ENCODE results near the gene SAYSD1.
"Not testable (repeated sequence)": the region's sequence is repeated elsewhere in the genome, so short reads cannot be mapped to it uniquely, and the experiment has no call there.

Gene SAYSD1

GRCh38 chr6:39140556-39141167 is 25.7 kb upstream of the SAYSD1 start:
- H3K4me2 ChIP-seq: no peak overlapping the region
- H3K4me3 ChIP-seq: no peak overlapping the region
- no peaks in the 10 kb centered on the region for H4K20me1 ChIP-seq
- no peak overlapping the region for H3K9ac ChIP-seq
- TF ChIP-seq Cebpa-rat (IDR thresholded peaks at IDR 0.05): no peak
- peaks cover 7% of the 10 kb centered on the region for H3K9me3 ChIP-seq
- H3K36me3 ChIP-seq: no peaks in the 10 kb centered on the region
- H3K27me3 ChIP-seq: no peaks in the 10 kb centered on the region
- no peak overlapping the region for H3K27ac ChIP-seq
- no peaks in the 10 kb centered on the region for H3K4me1 ChIP-seq

- H3K27me3 ChIP-seq: no peaks in the 10 kb centered on the region
- H3K27ac ChIP-seq: no peak overlapping the region
- H3K9me3 ChIP-seq: peaks cover 7% of the 10 kb centered on the region; the same call in 1 of the 2 replicates
- TF ChIP-seq Cebpa-rat (IDR thresholded peaks at IDR 0.05): no peak
- no peaks in the 10 kb centered on the region for H3K36me3 ChIP-seq
- no peak overlapping the region for H3K4me3 ChIP-seq
- H4K20me1 ChIP-seq: no peaks in the 10 kb centered on the region
- no peak overlapping the region for H3K9ac ChIP-seq
- no peak overlapping the region for H3K4me2 ChIP-seq
- H3K4me1 ChIP-seq: no peaks in the 10 kb centered on the region
These were observed 22.3 kb upstream of the SAYSD1 start for GRCh38 chr6:39137245-39137644.

- not testable (repeated sequence) for H3K9me3 ChIP-seq, H3K4me3 ChIP-seq, H3K36me3 ChIP-seq, H3K27me3 ChIP-seq, H3K9ac ChIP-seq, H3K4me1 ChIP-seq, H3K4me2 ChIP-seq, H4K20me1 ChIP-seq, H3K27ac ChIP-seq
These were observed 21.2 kb upstream of the SAYSD1 start for GRCh38 chr6:39136207-39136606.

- H3K27ac ChIP-seq, H3K9me3 ChIP-seq, H4K20me1 ChIP-seq, H3K4me2 ChIP-seq, H3K4me3 ChIP-seq, H3K4me1 ChIP-seq, H3K27me3 ChIP-seq, H3K9ac ChIP-seq, H3K36me3 ChIP-seq: not testable (repeated sequence)
These were observed 19.8 kb upstream of the SAYSD1 start for GRCh38 chr6:39134761-39135160.

DNA sequence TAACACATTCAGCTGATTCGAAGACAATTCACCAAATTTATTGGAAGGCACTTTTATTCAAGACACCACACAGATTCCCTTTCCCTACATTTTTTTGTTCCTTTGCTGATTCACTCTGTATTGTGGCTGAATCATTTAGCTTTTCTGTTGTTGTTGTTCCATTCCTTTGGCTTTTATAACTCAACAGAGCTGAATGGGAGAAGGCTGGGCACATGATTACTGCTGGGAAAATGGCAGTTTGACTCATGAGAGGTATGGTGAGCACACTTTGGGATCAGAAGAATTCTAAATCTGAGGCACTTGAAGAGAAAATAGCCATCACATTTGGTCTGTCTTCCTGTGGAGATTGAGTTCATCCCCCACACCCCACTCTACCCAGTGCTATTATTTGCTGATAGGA is 15.7 kb upstream of the SAYSD1 start:
- Histone ChIP-seq H3K27me3 (no peaks in the 10 kb centered on the region), H3K36me3 (no peaks in the 10 kb centered on the region)
- TF ChIP-seq Cebpa-rat (IDR thresholded peaks at IDR 0.05): no peak

GRCh38 chr6:39128832-39129231 is 13.8 kb upstream of the SAYSD1 start:
- Histone ChIP-seq H3K36me3 (no peaks in the 10 kb centered on the region), H3K9ac (no peak overlapping the region), H4K20me1 (no peaks in the 10 kb centered on the region), H3K4me3 (no peak overlapping the region), H3K9me3 (peaks cover 7% of the 10 kb centered on the region; the same call in 1 of the 2 replicates), H3K4me1 (no peaks in the 10 kb centered on the region), H3K27ac (no peak overlapping the region), H3K27me3 (no peaks in the 10 kb centered on the region), H3K4me2 (no peak overlapping the region)
- TF ChIP-seq Cebpa-rat (IDR thresholded peaks at IDR 0.05): no peak

More for the DNA sequence above, 15.7 kb upstream of the SAYSD1 start:
- no peak overlapping the region for H3K9ac ChIP-seq
- no peak overlapping the region for H3K27ac ChIP-seq
- H3K9me3 ChIP-seq: peaks cover 7% of the 10 kb centered on the region; the same call in 1 of the 2 replicates
- H3K4me3 ChIP-seq: no peak overlapping the region
- no peak overlapping the region for H3K4me2 ChIP-seq
- no peaks in the 10 kb centered on the region for H4K20me1 ChIP-seq
- H3K4me1 ChIP-seq: no peaks in the 10 kb centered on the region

GRCh38 chr6:39128106-39128505 is 13.1 kb upstream of the SAYSD1 start:
- no peak for TF ChIP-seq Cebpa-rat (IDR thresholded peaks at IDR 0.05)
- Histone ChIP-seq H3K27ac (no peak overlapping the region), H3K27me3 (no peaks in the 10 kb centered on the region), H3K4me2 (no peak overlapping the region), H3K9ac (no peak overlapping the region), H3K4me1 (no peaks in the 10 kb centered on the region), H4K20me1 (no peaks in the 10 kb centered on the region), H3K36me3 (no peaks in the 10 kb centered on the region), H3K9me3 (no peaks in the 10 kb centered on the region), H3K4me3 (no peak overlapping the region)

- Histone ChIP-seq H3K4me3 (no peak overlapping the region), H3K27ac (no peak overlapping the region), H4K20me1 (no peaks in the 10 kb centered on the region), H3K4me2 (no peak overlapping the region), H3K36me3 (no peaks in the 10 kb centered on the region), H3K9me3 (no peaks in the 10 kb centered on the region), H3K9ac (no peak overlapping the region), H3K27me3 (no peaks in the 10 kb centered on the region), H3K4me1 (no peaks in the 10 kb centered on the region)
- no peak for TF ChIP-seq Cebpa-rat (IDR thresholded peaks at IDR 0.05)
These were observed 9.1 kb upstream of the SAYSD1 start for GRCh38 chr6:39124114-39124513.

- Histone ChIP-seq H3K9me3 (no peaks in the 10 kb centered on the region), H3K4me2 (no peak overlapping the region), H3K9ac (no peak overlapping the region), H4K20me1 (no peaks in the 10 kb centered on the region), H3K4me3 (no peak overlapping the region), H3K4me1 (peaks cover 10% of the 10 kb centered on the region), H3K27me3 (no peaks in the 10 kb centered on the region), H3K27ac (no peak overlapping the region), H3K36me3 (no peaks in the 10 kb centered on the region)
- TF ChIP-seq Cebpa-rat (IDR thresholded peaks at IDR 0.05): no peak
These were observed 3.9 kb upstream of the SAYSD1 start for GRCh38 chr6:39118921-39119320.

DNA sequence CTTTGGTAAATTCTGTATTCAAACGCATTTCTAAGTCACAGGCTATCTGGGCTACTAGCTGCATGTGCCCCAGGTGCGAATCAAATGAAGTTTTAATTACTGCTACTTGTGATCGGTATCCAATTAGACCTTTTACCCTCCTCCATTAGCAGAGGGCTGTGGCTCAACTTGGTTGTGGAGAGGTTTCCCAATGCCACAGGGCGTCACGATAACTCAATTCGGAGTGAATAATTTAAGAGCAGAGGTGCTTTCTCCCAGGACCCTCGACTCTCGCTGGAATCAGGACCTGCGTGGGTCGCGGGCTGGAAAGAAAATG is 640 bp downstream of the SAYSD1 start:
- H3K27ac ChIP-seq: peak overlapping the region; percentile 90

DNA sequence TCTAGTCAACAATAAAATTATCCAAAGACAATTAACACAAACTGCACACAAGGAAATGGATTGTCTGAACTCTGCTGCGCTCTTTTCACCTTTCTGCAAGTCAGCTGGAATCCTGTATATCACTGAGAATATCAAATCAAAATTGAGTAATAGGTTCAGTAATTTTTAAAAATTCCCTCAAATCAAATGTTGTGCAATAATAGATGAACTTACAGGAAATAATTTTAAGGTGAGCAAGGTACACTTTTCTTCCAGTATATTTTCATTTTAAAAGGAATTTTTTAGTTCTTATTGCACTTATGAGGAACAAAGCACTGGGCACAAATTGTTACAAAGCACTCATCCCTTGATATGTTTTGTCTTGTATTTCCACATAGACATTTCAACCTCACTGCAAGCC is 1.2 kb downstream of the SAYSD1 start:
- H3K4me1 ChIP-seq: peaks cover 17% of the 10 kb centered on the region
- peak overlapping the region; percentile 72; the same call in 1 of the 2 replicates for H3K4me3 ChIP-seq
- H3K36me3 ChIP-seq: peaks cover 17% of the 10 kb centered on the region
- H3K4me2 ChIP-seq: peak overlapping the region; percentile 81
- H3K9ac ChIP-seq: no peak overlapping the region
- H3K27ac ChIP-seq: no peak overlapping the region
- H3K9me3 ChIP-seq: no peaks in the 10 kb centered on the region
- peak; percentile 39; the same call in 1 of the 2 replicates for TF ChIP-seq Cebpa-rat (IDR thresholded peaks at IDR 0.05)
- no peaks in the 10 kb centered on the region for H3K27me3 ChIP-seq
- H4K20me1 ChIP-seq: no peaks in the 10 kb centered on the region

More for the DNA sequence above, 640 bp downstream of the SAYSD1 start:
- Histone ChIP-seq H3K4me1 (peaks cover 17% of the 10 kb centered on the region), H3K9me3 (no peaks in the 10 kb centered on the region), H3K36me3 (peaks cover 12% of the 10 kb centered on the region), H4K20me1 (no peaks in the 10 kb centered on the region), H3K27me3 (no peaks in the 10 kb centered on the region), H3K4me2 (peak overlapping the region; percentile 81), H3K9ac (peak overlapping the region; percentile 79), H3K4me3 (peak overlapping the region; percentile 72)
- TF ChIP-seq Cebpa-rat (IDR thresholded peaks at IDR 0.05): no peak
